Measurements from ENCODE around the gene MYRFL.

- no peak for TF ChIP-seq GATA2 (IDR thresholded peaks at IDR 0.05; ENCODE audit: low read depth, low read length)
- TF ChIP-seq GATA3 (IDR thresholded peaks at IDR 0.05; ENCODE audit: low read depth, low read length) = no peak
Observed at GRCh38 chr12:69846976-69847375, 21.9 kb downstream of the MYRFL start.

Data from SH-SY5Y (cell line).